A673 (cell line): ENCODE results near the gene B4GALNT3.

ENCODE experiments used
- CTCF ChIP-seq: fragments of 300-800, 200-600 bp; sonication (generic); conservative IDR thresholded peaks from 2 replicates; pipeline ENCODE4 v1.5.1; 2017; ENCODE audit warnings: low read depth, mild to moderate bottlenecking, antibody characterized with exemption, low read length, moderate library complexity, mixed read lengths
- EZH2 ChIP-seq: fragments of 200-600 bp; sonication (generic); IDR thresholded peaks from 2 replicates; pipeline ENCODE4 v1.6.1; 2017; ENCODE audit warnings: borderline replicate concordance, low read depth, mild to moderate bottlenecking, mixed read lengths, antibody characterized with exemption, low read length; ENCODE audit not compliant: poor library complexity, severe bottlenecking

- no peak for TF ChIP-seq CTCF
- no peak for TF ChIP-seq EZH2
These were observed 103.6 kb downstream of the B4GALNT3 start for GRCh38 chr12:563250-563781.
